Measurements from ENCODE around the gene FBN2. TPM values are rescaled to one million over a fixed set of nuclear protein-coding genes. Genes with fewer than 3 reads are reported as not detected.

The FBN2 gene
- total RNA-seq, 4 donors from 2014 or later = 0.16 to 2.4 (median 0.26) TPM

- TF ChIP-seq CTCF (IDR thresholded peaks at IDR 0.05; ENCODE audit: low read depth) = no peak
Observed at GRCh38 chr5:128349044-128349858, 188.8 kb downstream of the FBN2 start.

- no peak for TF ChIP-seq CTCF (IDR thresholded peaks at IDR 0.05; ENCODE audit: low read depth)
Observed at GRCh38 chr5:128346038-128346437, 192.0 kb downstream of the FBN2 start.

- TF ChIP-seq CTCF (IDR thresholded peaks at IDR 0.05; ENCODE audit: low read depth) = no peak
Observed at GRCh38 chr5:128345247-128345646, 192.8 kb downstream of the FBN2 start.

- no peak for TF ChIP-seq CTCF (IDR thresholded peaks at IDR 0.05; ENCODE audit: low read depth)
Observed at GRCh38 chr5:128343168-128343567, 194.9 kb downstream of the FBN2 start.

- TF ChIP-seq CTCF (IDR thresholded peaks at IDR 0.05; ENCODE audit: low read depth) = no peak
Observed at GRCh38 chr5:128341056-128341455, 197.0 kb downstream of the FBN2 start.

- TF ChIP-seq CTCF (IDR thresholded peaks at IDR 0.05; ENCODE audit: low read depth) = no peak
Observed at GRCh38 chr5:128340648-128341047, 197.4 kb downstream of the FBN2 start.

GRCh38 chr5:128339585-128339984 is 198.5 kb downstream of the FBN2 start:
- no peak for TF ChIP-seq CTCF (IDR thresholded peaks at IDR 0.05; ENCODE audit: low read depth)

Data from subcutaneous adipose tissue (tissue), 4 donors.